ENCODE results near the gene MCEMP1. TPM values are rescaled to one million over a fixed set of nuclear protein-coding genes. Genes with fewer than 3 reads are reported as not detected.

The MCEMP1 gene
- 0.18 TPM for total RNA-seq

- DNase-seq (ENCODE audit: low spot score) (no peak), ATAC-seq (no peak)
Observed at GRCh38 chr19:7676854-7677253, at the start of gene MCEMP1. Gene MCEMP1, plus strand, starts transcription at chr19:7677090. Its CDS starts 31 bp downstream, at chr19:7677121.

- ATAC-seq (no peak), DNase-seq (ENCODE audit: low spot score) (no peak)
Observed at GRCh38 chr19:7627166-7627565, 49.7 kb upstream of the MCEMP1 start.

GRCh38 chr19:7628589-7629311 lies 48.1 kb upstream of the MCEMP1 start:
- ATAC-seq, result no peak
- DNase-seq (ENCODE audit: low spot score), result no peak

- ATAC-seq (peak; percentile 95), DNase-seq (ENCODE audit: low spot score) (peak; percentile 97)
Observed at GRCh38 chr19:7629347-7630054, 47.4 kb upstream of the MCEMP1 start, which contains the start of the genes PET100 and XAB2. Gene PET100, plus strand, starts transcription at chr19:7629793. Its CDS starts 41 bp downstream, at chr19:7629834. Gene XAB2, minus strand, starts transcription at chr19:7629545. Its CDS starts 18 bp downstream, at chr19:7629527.

GRCh38 chr19:7631577-7631976 lies 45.3 kb upstream of the MCEMP1 start:
- ATAC-seq (no peak), DNase-seq (ENCODE audit: low spot score) (no peak)

- DNase-seq (ENCODE audit: low spot score), result no peak
- ATAC-seq, result no peak
Observed at GRCh38 chr19:7632340-7633203, 44.3 kb upstream of the MCEMP1 start.

GRCh38 chr19:7633698-7634097 lies 43.2 kb upstream of the MCEMP1 start, which contains the start of gene PCP2:
Gene PCP2, minus strand, starts transcription at chr19:7633719. Its CDS starts 262 bp downstream, at chr19:7633457.
- DNase-seq (ENCODE audit: low spot score), result no peak
- no peak for ATAC-seq

- DNase-seq (ENCODE audit: low spot score) (no peak), ATAC-seq (no peak)
Observed at GRCh38 chr19:7635670-7636069, 41.2 kb upstream of the MCEMP1 start.

GRCh38 chr19:7636317-7636690 lies 40.6 kb upstream of the MCEMP1 start:
- no peak for DNase-seq (ENCODE audit: low spot score)
- ATAC-seq, result no peak

- ATAC-seq (peak; percentile 97), DNase-seq (ENCODE audit: low spot score) (peak; percentile 88)
Observed at GRCh38 chr19:7636691-7637373, 40.1 kb upstream of the MCEMP1 start, which contains the start of gene STXBP2. Gene STXBP2, plus strand, starts transcription at chr19:7637110. Its CDS starts 40 bp downstream, at chr19:7637150.

- peak; percentile 60 for DNase-seq (ENCODE audit: low spot score)
- peak; percentile 40 for ATAC-seq
Observed at GRCh38 chr19:7637374-7638256, 39.3 kb upstream of the MCEMP1 start.

- no peak for DNase-seq (ENCODE audit: low spot score)
Observed at GRCh38 chr19:7638802-7639465, 38.0 kb upstream of the MCEMP1 start.

GRCh38 chr19:7639863-7640348 lies 37.0 kb upstream of the MCEMP1 start:
- DNase-seq (ENCODE audit: low spot score) (no peak), ATAC-seq (no peak)

More at GRCh38 chr19:7638802-7639465, 38.0 kb upstream of the MCEMP1 start:
- ATAC-seq, result no peak

- DNase-seq (ENCODE audit: low spot score) (no peak), ATAC-seq (no peak)
Observed at GRCh38 chr19:7640803-7641202, 36.1 kb upstream of the MCEMP1 start.

GRCh38 chr19:7641290-7642276 lies 35.3 kb upstream of the MCEMP1 start:
- no peak for ATAC-seq
- DNase-seq (ENCODE audit: low spot score), result no peak

GRCh38 chr19:7642295-7643030 lies 34.4 kb upstream of the MCEMP1 start:
- no peak for DNase-seq (ENCODE audit: low spot score)
- no peak for ATAC-seq

GRCh38 chr19:7643031-7643415 lies 33.9 kb upstream of the MCEMP1 start:
- no peak for DNase-seq (ENCODE audit: low spot score)
- no peak for ATAC-seq

Measured in left lobe of liver (tissue), 2 donors.